ENCODE measurements around the gene LRRK2. TPM values are rescaled to one million over a fixed set of nuclear protein-coding genes. Genes with fewer than 3 reads are reported as not detected.

Gene LRRK2
- total RNA-seq, 2 donors from 2014 or later = 6.2 to 6.8 TPM

DNA sequence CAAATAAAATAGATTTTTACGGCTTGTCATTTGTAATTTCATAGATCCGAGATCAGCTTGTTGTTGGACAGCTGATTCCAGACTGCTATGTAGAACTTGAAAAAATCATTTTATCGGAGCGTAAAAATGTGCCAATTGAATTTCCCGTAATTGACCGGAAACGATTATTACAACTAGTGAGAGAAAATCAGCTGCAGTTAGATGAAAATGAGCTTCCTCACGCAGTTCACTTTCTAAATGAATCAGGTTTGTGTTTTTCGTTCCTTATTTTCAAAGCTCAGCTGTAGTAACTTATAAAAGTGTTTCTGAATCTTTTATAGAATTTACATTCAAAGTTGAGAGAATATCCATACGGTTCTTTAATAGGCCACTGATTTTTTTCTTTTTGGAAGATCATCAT is 89.1 kb downstream of the LRRK2 start:
- H3K36me3 ChIP-seq = no peaks in the 10 kb centered on the region
- H3K4me3 ChIP-seq = no peak overlapping the region
- DNase-seq (ENCODE audit: low spot score) = no peak
- H3K27me3 ChIP-seq (replicated peaks; ENCODE audit: insufficient read depth) = no peaks in the 10 kb centered on the region
- H3K27ac ChIP-seq = no peak overlapping the region
- WGBS = 91% methylated on average over 10 of the region's 10 CpGs
- intact Hi-C loops (cut with DNase I) = loop anchor here (5.0 kb wide), 1 partner anchor 162 kb away; no protein-coding TSS in a partner anchor
- H3K4me1 ChIP-seq (replicated peaks) = no peaks in the 10 kb centered on the region
- TF ChIP-seq, protein P1, sequence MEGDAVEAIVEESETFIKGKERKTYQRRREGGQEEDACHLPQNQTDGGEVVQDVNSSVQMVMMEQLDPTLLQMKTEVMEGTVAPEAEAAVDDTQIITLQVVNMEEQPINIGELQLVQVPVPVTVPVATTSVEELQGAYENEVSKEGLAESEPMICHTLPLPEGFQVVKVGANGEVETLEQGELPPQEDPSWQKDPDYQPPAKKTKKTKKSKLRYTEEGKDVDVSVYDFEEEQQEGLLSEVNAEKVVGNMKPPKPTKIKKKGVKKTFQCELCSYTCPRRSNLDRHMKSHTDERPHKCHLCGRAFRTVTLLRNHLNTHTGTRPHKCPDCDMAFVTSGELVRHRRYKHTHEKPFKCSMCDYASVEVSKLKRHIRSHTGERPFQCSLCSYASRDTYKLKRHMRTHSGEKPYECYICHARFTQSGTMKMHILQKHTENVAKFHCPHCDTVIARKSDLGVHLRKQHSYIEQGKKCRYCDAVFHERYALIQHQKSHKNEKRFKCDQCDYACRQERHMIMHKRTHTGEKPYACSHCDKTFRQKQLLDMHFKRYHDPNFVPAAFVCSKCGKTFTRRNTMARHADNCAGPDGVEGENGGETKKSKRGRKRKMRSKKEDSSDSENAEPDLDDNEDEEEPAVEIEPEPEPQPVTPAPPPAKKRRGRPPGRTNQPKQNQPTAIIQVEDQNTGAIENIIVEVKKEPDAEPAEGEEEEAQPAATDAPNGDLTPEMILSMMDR (IDR thresholded peaks at IDR 0.05) = no peak
- TF ChIP-seq POLR2A (IDR thresholded peaks at IDR 0.05) (no peak), POLR2AphosphoS5 (IDR thresholded peaks at IDR 0.05) (no peak)
- H3K9me3 ChIP-seq = no peaks in the 10 kb centered on the region

GRCh38 chr12:40314927-40315326 is 90.1 kb downstream of the LRRK2 start:
- intact Hi-C loops (cut with DNase I) = loop anchor here (5.0 kb wide), 1 partner anchor 163 kb away; no protein-coding TSS in a partner anchor

DNA sequence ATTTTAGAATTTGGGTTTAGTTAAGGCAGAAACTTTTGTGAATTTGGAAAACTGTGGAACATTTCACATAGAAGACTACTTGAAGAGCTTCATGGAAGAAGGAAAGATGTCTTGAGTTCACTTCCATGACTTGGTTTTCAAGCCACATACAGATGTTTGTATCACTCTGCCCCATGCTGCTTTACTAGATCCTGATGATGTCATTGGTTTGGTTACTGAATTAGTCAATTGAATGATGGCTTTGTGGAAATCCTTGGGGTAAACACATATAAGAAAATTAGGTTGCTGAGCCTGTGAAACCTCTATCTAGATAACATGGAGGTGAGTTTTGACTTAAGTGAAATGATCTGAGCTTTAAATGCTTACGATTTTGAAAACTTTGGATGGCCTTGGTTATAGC is 90.6 kb downstream of the LRRK2 start:
- 95% methylated on average over 1 of the region's 1 CpG for WGBS
- Histone ChIP-seq H3K4me3 (no peak overlapping the region), H3K36me3 (no peaks in the 10 kb centered on the region), H3K4me1 (replicated peaks) (no peaks in the 10 kb centered on the region), H3K27ac (no peak overlapping the region), H3K9me3 (no peaks in the 10 kb centered on the region), H3K27me3 (replicated peaks; ENCODE audit: insufficient read depth) (no peaks in the 10 kb centered on the region)
- intact Hi-C loops (cut with DNase I) = no loop called here
- no peak for DNase-seq (ENCODE audit: low spot score)
- TF ChIP-seq POLR2AphosphoS5 (IDR thresholded peaks at IDR 0.05) = no peak
- TF ChIP-seq, protein P1 (IDR thresholded peaks at IDR 0.05) = no peak
- no peak for TF ChIP-seq POLR2A (IDR thresholded peaks at IDR 0.05)

More at GRCh38 chr12:40314927-40315326, 90.1 kb downstream of the LRRK2 start:
- Histone ChIP-seq H3K27ac (no peak overlapping the region), H3K4me1 (replicated peaks) (no peaks in the 10 kb centered on the region), H3K27me3 (replicated peaks; ENCODE audit: insufficient read depth) (no peaks in the 10 kb centered on the region), H3K4me3 (no peak overlapping the region), H3K36me3 (no peaks in the 10 kb centered on the region), H3K9me3 (no peaks in the 10 kb centered on the region)
- no peak for TF ChIP-seq POLR2A (IDR thresholded peaks at IDR 0.05)
- TF ChIP-seq POLR2AphosphoS5 (IDR thresholded peaks at IDR 0.05) = no peak
- TF ChIP-seq, protein P1 (IDR thresholded peaks at IDR 0.05) = no peak
- DNase-seq (ENCODE audit: low spot score) = no peak

DNA sequence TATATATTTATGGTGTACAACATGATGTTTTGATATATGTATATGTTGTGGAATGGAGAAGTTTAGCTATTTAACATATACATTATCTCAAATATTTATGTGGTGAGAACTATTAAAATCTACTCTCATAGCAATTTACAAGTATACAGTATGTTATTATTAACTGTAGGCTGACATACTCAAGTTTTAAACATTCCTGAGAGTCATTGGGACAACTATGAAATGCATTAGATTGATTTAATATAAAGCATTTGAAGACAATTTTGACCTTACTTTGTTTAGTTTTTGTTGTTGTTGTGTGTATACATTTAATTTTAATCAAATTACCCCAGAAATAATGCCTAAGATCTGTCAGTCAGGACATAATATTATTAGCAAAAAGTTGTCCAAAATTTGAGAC is 99.5 kb downstream of the LRRK2 start:
- DNase-seq (ENCODE audit: low spot score) = no peak
- Histone ChIP-seq H3K27ac (no peak overlapping the region), H3K36me3 (no peaks in the 10 kb centered on the region), H3K27me3 (replicated peaks; ENCODE audit: insufficient read depth) (no peaks in the 10 kb centered on the region), H3K4me1 (replicated peaks) (no peaks in the 10 kb centered on the region), H3K9me3 (no peaks in the 10 kb centered on the region), H3K4me3 (no peak overlapping the region)
- TF ChIP-seq, protein P1 (IDR thresholded peaks at IDR 0.05) = no peak
- TF ChIP-seq POLR2AphosphoS5 (IDR thresholded peaks at IDR 0.05) = no peak
- intact Hi-C loops (cut with DNase I) = no loop called here

DNA sequence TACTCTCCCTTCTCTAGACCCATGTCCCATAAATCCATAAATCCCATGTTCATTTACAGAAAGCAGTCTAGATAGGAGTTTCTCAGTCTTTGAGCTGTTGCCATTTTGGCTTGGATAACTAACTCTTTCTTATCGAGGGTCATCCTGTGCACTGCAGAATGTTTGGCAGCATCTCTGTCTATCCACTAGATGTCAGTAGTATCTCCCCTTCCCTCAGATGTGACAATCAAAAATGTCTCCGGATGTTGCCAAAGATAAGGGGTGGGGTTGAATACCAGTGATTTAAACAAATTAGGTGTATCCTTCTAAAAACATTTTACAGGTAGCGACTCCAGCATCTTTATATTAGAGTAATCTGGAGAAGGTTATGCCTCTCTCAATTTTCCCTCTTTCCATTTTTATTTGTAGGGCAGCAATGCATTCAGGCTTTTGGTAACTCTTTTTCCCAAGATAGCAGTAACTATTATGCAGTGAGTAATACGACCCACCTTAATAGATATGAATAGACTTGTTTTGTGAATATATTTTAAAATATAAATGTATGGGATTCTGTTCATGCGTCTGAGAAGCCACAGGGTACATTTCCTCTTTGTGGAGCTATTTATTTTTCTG is 100.7 kb downstream of the LRRK2 start:
- WGBS = 59% methylated on average over 5 of the region's 5 CpGs
- intact Hi-C loops (cut with DNase I) = no loop called here
- Histone ChIP-seq H3K4me1 (replicated peaks) (no peaks in the 10 kb centered on the region), H3K27ac (no peak overlapping the region), H3K36me3 (no peaks in the 10 kb centered on the region), H3K4me3 (no peak overlapping the region), H3K9me3 (no peaks in the 10 kb centered on the region), H3K27me3 (replicated peaks; ENCODE audit: insufficient read depth) (no peaks in the 10 kb centered on the region)
- no peak for DNase-seq (ENCODE audit: low spot score)
- TF ChIP-seq, protein P1 (IDR thresholded peaks at IDR 0.05) = peak in 1 of 4 experiments; percentile 8
- TF ChIP-seq POLR2A (IDR thresholded peaks at IDR 0.05) = no peak

All from prostate gland (tissue), 2 donors.